Progenitor cell of endocrine pancreas (in vitro differentiated cells): ENCODE data around the gene SERPINA5. TPM values are rescaled to one million over a fixed set of nuclear protein-coding genes. Genes with fewer than 3 reads are reported as not detected.

Source experiments
- DNase-seq: peaks from one replicate; pipeline ENCODE4 v3.0.0; 2021; ENCODE audit warnings: low spot score; ENCODE audit not compliant: unreplicated experiment
- H3K27ac Mint-ChIP-seq: 2 replicates; pipeline ENCODE4 v1.8.0; 2021; ENCODE audit warnings: mild to moderate bottlenecking, moderate library complexity, mixed read lengths
- H3K27me3 Mint-ChIP-seq: 2 replicates; pipeline ENCODE4 v1.8.0; 2021; ENCODE audit warnings: mixed read lengths
- H3K36me3 Mint-ChIP-seq: 2 replicates; pipeline ENCODE4 v1.8.0; 2022; ENCODE audit warnings: mixed read lengths; ENCODE audit not compliant: insufficient read depth
- H3K4me1 Mint-ChIP-seq: 2 replicates; pipeline ENCODE4 v1.8.0; 2021; ENCODE audit warnings: low read depth, mixed read lengths
- H3K4me3 Mint-ChIP-seq: 2 replicates; pipeline ENCODE4 v1.8.0; 2021; ENCODE audit warnings: low read depth, mild to moderate bottlenecking, moderate library complexity, mixed read lengths
- H3K9me3 Mint-ChIP-seq: 2 replicates; pipeline ENCODE4 v1.8.0; 2021; ENCODE audit warnings: low read depth, mixed read lengths
- CTCF ChIP-seq: fragments of 200-600 bp; sonication (generic); IDR thresholded peaks from one replicate; pipeline ENCODE4 v1.5.0; 2021; ENCODE audit warnings: antibody characterized with exemption, mild to moderate bottlenecking; ENCODE audit not compliant: unreplicated experiment
- total RNA-seq: library from RNA; stranded (reverse); gene quantifications from 2 replicates; pipeline ENCODE4 v1.2.1, GENCODE V29; 2021

SERPINA5 gene
- total RNA-seq, 1 donor from 2014 or later = 37.7 TPM

GRCh38 chr14:94539181-94539580 is 42.0 kb upstream of the SERPINA5 start:
- Mint-ChIP-seq H3K4me1 (peaks cover 5% of the 10 kb centered on the region), H3K4me3 (no peak overlapping the region), H3K27me3 (peaks cover 21% of the 10 kb centered on the region), H3K36me3 (no peaks in the 10 kb centered on the region), H3K27ac (no peak overlapping the region), H3K9me3 (no peaks in the 10 kb centered on the region)
- no peak for TF ChIP-seq CTCF
- no peak for DNase-seq

GRCh38 chr14:94540031-94540794 is 41.0 kb upstream of the SERPINA5 start:
- H3K27ac Mint-ChIP-seq = no peak overlapping the region
- no peak for TF ChIP-seq CTCF

GRCh38 chr14:94541234-94541975 is 39.8 kb upstream of the SERPINA5 start:
- Mint-ChIP-seq H3K27ac (no peak overlapping the region), H3K27me3 (peaks cover 21% of the 10 kb centered on the region), H3K36me3 (no peaks in the 10 kb centered on the region), H3K4me3 (no peak overlapping the region), H3K4me1 (peaks cover 5% of the 10 kb centered on the region), H3K9me3 (no peaks in the 10 kb centered on the region)
- no peak for DNase-seq
- no peak for TF ChIP-seq CTCF

More at GRCh38 chr14:94540031-94540794, 41.0 kb upstream of the SERPINA5 start:
- Mint-ChIP-seq H3K4me1 (peaks cover 5% of the 10 kb centered on the region), H3K27me3 (peaks cover 21% of the 10 kb centered on the region), H3K9me3 (no peaks in the 10 kb centered on the region), H3K4me3 (no peak overlapping the region), H3K36me3 (no peaks in the 10 kb centered on the region)
- DNase-seq = no peak

GRCh38 chr14:94542111-94542810 is 39.0 kb upstream of the SERPINA5 start:
- Mint-ChIP-seq H3K4me1 (peaks cover 5% of the 10 kb centered on the region), H3K27me3 (peaks cover 21% of the 10 kb centered on the region), H3K36me3 (no peaks in the 10 kb centered on the region), H3K4me3 (no peak overlapping the region), H3K27ac (no peak overlapping the region), H3K9me3 (peaks cover 5% of the 10 kb centered on the region)
- TF ChIP-seq CTCF = no peak
- no peak for DNase-seq

- peaks cover 21% of the 10 kb centered on the region for H3K27me3 Mint-ChIP-seq
- no peak overlapping the region for H3K27ac Mint-ChIP-seq
- no peak for TF ChIP-seq CTCF
- peaks cover 5% of the 10 kb centered on the region for H3K4me1 Mint-ChIP-seq
- peaks cover 5% of the 10 kb centered on the region for H3K9me3 Mint-ChIP-seq
- DNase-seq = no peak
- H3K4me3 Mint-ChIP-seq = no peak overlapping the region
- no peaks in the 10 kb centered on the region for H3K36me3 Mint-ChIP-seq
Measured at GRCh38 chr14:94542811-94543440, 38.3 kb upstream of the SERPINA5 start.
